SK-N-SH (cell line): Measurements from ENCODE around the gene FBXL5. TPM values are rescaled to one million over a fixed set of nuclear protein-coding genes. Genes with fewer than 3 reads are reported as not detected.

Experiments
- CTCF ChIA-PET: fragments of 300-600, 350-600 bp; formaldehyde crosslinking; extraction: SDS; loops from one replicate; lab custom pipeline; 2021; lab: Yijun Ruan, JAX
- POLR2A ChIA-PET: fragments of 350-600 bp; sonication (Branson Sonifier 250); formaldehyde crosslinking; extraction: SDS; loops from one replicate; lab custom pipeline; 2020; ENCODE audit warnings: antibody characterized with exemption, inconsistent platforms; lab: Yijun Ruan, JAX
- DNase-seq: peaks from one replicate; pipeline ENCODE4 v3.0.0; 2012
- H2AFZ ChIP-seq: fragments of 200-600 bp; sonication (generic); 2 replicates; pipeline ENCODE4 v1.8.1; 2016; ENCODE audit warnings: antibody characterized with exemption, mild to moderate bottlenecking, low read depth
- H3F3A ChIP-seq: fragments of 200-600 bp; sonication (generic); replicated peaks from 2 replicates; pipeline ENCODE3; 2016; ENCODE audit warnings: antibody characterized with exemption, mild to moderate bottlenecking; ENCODE audit not compliant: insufficient read depth
- H3K27ac ChIP-seq, 2 experiments: fragments of 200-500 bp in 1 of 2; fragments of 200-600 bp in 1 of 2; sonication (Bioruptor generic) in 1 of 2; sonication (generic), shearing (Covaris generic) in 1 of 2; 2 replicates each; pipeline versions ENCODE4 v1.5.1 to v1.6.1; 2014 to 2016; ENCODE audit warnings: low read depth in 2 of 2, inconsistent platforms in 1 of 2, low read length in 1 of 2, mild to moderate bottlenecking in 1 of 2, mixed read lengths in 1 of 2
- H3K27me3 ChIP-seq: fragments of 200-600 bp; sonication (generic), shearing (Covaris generic); 2 replicates; pipeline ENCODE4 v1.6.1; 2016; ENCODE audit warnings: mixed run types; ENCODE audit not compliant: insufficient read depth
- H3K36me3 ChIP-seq, 2 experiments: fragments of 200-500 bp in 1 of 2; fragments of 200-600 bp in 1 of 2; sonication (Bioruptor generic) in 1 of 2; sonication (generic) in 1 of 2; replicated peaks in 1 of 2; 2 replicates each; pipeline versions ENCODE3 to v1.5.1; 2014 to 2016; ENCODE audit warnings: low read length in 1 of 2, mild to moderate bottlenecking in 1 of 2; ENCODE audit not compliant: insufficient read depth in 2 of 2, control insufficient read depth in 1 of 2
- H3K4me1 ChIP-seq, 2 experiments: fragments of 200-500 bp in 1 of 2; fragments of 200-600 bp in 1 of 2; sonication (Bioruptor generic) in 1 of 2; sonication (generic), shearing (Covaris generic) in 1 of 2; 2 replicates each; pipeline versions ENCODE4 v1.5.1 to v1.6.1; 2014 to 2016; ENCODE audit warnings: low read depth in 1 of 2, low read length in 1 of 2, mixed run types in 1 of 2; ENCODE audit not compliant: insufficient read depth in 2 of 2, control insufficient read depth in 1 of 2
- H3K4me2 ChIP-seq: fragments of 200-600 bp; sonication (generic), shearing (Covaris generic); 2 replicates; pipeline ENCODE4 v1.6.1; 2017; ENCODE audit warnings: mixed run types
- H3K4me3 ChIP-seq, 2 experiments: fragments of 200-500 bp in 1 of 2; fragments of 200-600 bp in 1 of 2; sonication (Bioruptor generic) in 1 of 2; sonication (generic), shearing (Covaris generic) in 1 of 2; 2 replicates each; pipeline versions ENCODE4 v1.5.1 to v1.8.1; 2014 to 2016; ENCODE audit warnings: low read depth in 2 of 2, inconsistent platforms in 1 of 2, low read length in 1 of 2, mild to moderate bottlenecking in 1 of 2, mixed read lengths in 1 of 2, moderate library complexity in 1 of 2
- H3K79me2 ChIP-seq: fragments of 200-600 bp; sonication (generic); 2 replicates; pipeline ENCODE4 v1.8.1; 2017; ENCODE audit warnings: mild to moderate bottlenecking; ENCODE audit not compliant: insufficient read depth
- H3K9ac ChIP-seq: fragments of 200-600 bp; sonication (generic); 2 replicates; pipeline ENCODE4 v1.6.1; 2017; ENCODE audit warnings: mixed run types
- H3K9me2 ChIP-seq: fragments of 200-600 bp; sonication (generic); 2 replicates; pipeline ENCODE4 v1.6.1; 2017; ENCODE audit warnings: mixed run types
- H3K9me3 ChIP-seq: fragments of 200-600 bp; sonication (generic); 2 replicates; pipeline ENCODE4 v1.6.1; 2017; ENCODE audit warnings: mixed run types, mild to moderate bottlenecking, moderate library complexity
- H4K20me1 ChIP-seq: fragments of 200-600 bp; sonication (generic); 2 replicates; pipeline ENCODE4 v1.6.1; 2017; ENCODE audit warnings: mild to moderate bottlenecking, mixed run types; ENCODE audit not compliant: insufficient read depth
- CHD2 ChIP-seq: fragments of 150-350 bp; IDR thresholded peaks from 2 replicates; pipeline ENCODE4 v1.6.1; 2018; ENCODE audit warnings: low read length; ENCODE audit not compliant: partially characterized antibody
- EZH2phosphoT487 ChIP-seq: fragments of 200-600 bp; sonication (generic); IDR thresholded peaks from 2 replicates; pipeline ENCODE4 v1.6.1; 2017; ENCODE audit warnings: low read depth, mixed run types, mild to moderate bottlenecking, antibody characterized with exemption, moderate library complexity, borderline replicate concordance
- FOSL2 ChIP-seq: IDR thresholded peaks from 2 replicates; pipeline ENCODE4 v1.4.0; 2012; ENCODE audit warnings: low read depth, mild to moderate bottlenecking, moderate library complexity, borderline replicate concordance
- GATA2 ChIP-seq: sonication (generic); formaldehyde crosslinking; IDR thresholded peaks from 2 replicates; pipeline ENCODE4 v1.5.0; 2020; ENCODE audit warnings: mild to moderate bottlenecking, missing genetic modification reagents
- JUND ChIP-seq: IDR thresholded peaks from 2 replicates; pipeline ENCODE4 v1.4.0; 2012
- MXI1 ChIP-seq: IDR thresholded peaks from 2 replicates; pipeline ENCODE4 v1.6.1; 2012; ENCODE audit warnings: mild to moderate bottlenecking, low read depth, low read length, improper control_type of control experiment
- POLR2AphosphoS5 ChIP-seq: IDR thresholded peaks from 2 replicates; pipeline ENCODE4 v1.6.1; 2012; ENCODE audit warnings: low read depth, low read length
- RAD21 ChIP-seq: IDR thresholded peaks from 2 replicates; pipeline ENCODE4 v1.6.1; 2012; ENCODE audit warnings: mild to moderate bottlenecking, low read length
- RXRA ChIP-seq: IDR thresholded peaks from 2 replicates; pipeline ENCODE4 v1.4.0; 2012; ENCODE audit warnings: low read depth, mild to moderate bottlenecking, borderline replicate concordance
- TCF12 ChIP-seq: IDR thresholded peaks from 2 replicates; pipeline ENCODE4 v1.4.0; 2012
- WGBS: methylation state at CpG from one replicate; pipeline ENCODE4 v1.1.6; 2017; ENCODE audit warnings: low lambda C conversion rate; 5-methylcytosine and 5-hydroxymethylcytosine counted together
- polyA plus RNA-seq, 3 experiments: library from polyadenylated mRNA; depleted of rRNA; stranded (reverse); fragments of >200 nt; gene quantifications; 2 replicates each; pipeline ENCODE4 v1.2.3, GENCODE V29; 2012
- TF ChIP-seq, protein P1 (sequence below): IDR thresholded peaks from 2 replicates; pipeline ENCODE4 v1.4.0; 2012; ENCODE audit warnings: low read depth, borderline replicate concordance
- TF ChIP-seq, protein P2 (sequence below): IDR thresholded peaks from 2 replicates; pipeline ENCODE4 v1.6.1; 2012; ENCODE audit warnings: mild to moderate bottlenecking, low read depth, low read length, moderate library complexity
- TF ChIP-seq, protein P3 (sequence below): IDR thresholded peaks from 2 replicates; pipeline ENCODE4 v1.4.0; 2012; ENCODE audit warnings: low read depth
- TF ChIP-seq, protein P4 (sequence below): fragments of 150-350 bp; IDR thresholded peaks from 2 replicates; pipeline ENCODE4 v1.6.1; 2016; ENCODE audit warnings: mild to moderate bottlenecking, low read depth, low read length

The FBXL5 gene
- polyA plus RNA-seq, 1 of the 3 experiments (the other 2 are of a cell fraction) = 13.5 TPM

DNA sequence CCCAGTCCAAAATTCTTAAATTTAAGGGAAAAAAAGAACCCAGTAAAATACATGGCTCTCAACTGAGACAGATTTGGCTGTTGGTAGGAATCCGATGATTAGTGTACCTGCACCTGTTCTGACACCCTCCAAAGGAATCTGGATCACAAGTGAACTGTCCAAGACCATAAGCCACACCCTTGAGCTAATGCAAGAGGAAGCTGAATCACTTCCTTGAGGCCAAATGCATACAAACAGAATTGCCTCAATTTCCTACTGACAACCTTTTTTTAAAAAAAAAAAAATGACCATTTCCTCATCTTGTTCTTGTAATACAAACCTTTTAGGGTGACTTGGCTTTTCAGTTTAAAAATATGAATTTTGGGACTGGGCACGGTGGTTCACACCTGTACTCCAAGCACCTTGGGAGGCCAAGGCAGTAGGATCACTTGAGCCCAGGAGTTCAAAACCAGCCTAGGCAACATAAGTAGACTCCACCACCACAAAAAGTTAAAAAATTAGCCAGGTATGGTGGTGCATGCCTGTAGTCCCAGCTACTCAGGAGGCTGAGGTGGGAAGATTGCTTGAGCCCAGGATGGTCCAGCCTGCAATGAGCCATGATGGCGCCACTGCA is 10.7 kb upstream of the FBXL5 start:
- CTCF ChIA-PET = no interaction called here
- TF ChIP-seq TCF12 (no peak), MXI1 (no peak), GATA2 (no peak), RAD21 (no peak)
- TF ChIP-seq, protein P1, sequence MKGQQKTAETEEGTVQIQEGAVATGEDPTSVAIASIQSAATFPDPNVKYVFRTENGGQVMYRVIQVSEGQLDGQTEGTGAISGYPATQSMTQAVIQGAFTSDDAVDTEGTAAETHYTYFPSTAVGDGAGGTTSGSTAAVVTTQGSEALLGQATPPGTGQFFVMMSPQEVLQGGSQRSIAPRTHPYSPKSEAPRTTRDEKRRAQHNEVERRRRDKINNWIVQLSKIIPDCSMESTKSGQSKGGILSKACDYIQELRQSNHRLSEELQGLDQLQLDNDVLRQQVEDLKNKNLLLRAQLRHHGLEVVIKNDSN = no peak
- TF ChIP-seq, protein P2, sequence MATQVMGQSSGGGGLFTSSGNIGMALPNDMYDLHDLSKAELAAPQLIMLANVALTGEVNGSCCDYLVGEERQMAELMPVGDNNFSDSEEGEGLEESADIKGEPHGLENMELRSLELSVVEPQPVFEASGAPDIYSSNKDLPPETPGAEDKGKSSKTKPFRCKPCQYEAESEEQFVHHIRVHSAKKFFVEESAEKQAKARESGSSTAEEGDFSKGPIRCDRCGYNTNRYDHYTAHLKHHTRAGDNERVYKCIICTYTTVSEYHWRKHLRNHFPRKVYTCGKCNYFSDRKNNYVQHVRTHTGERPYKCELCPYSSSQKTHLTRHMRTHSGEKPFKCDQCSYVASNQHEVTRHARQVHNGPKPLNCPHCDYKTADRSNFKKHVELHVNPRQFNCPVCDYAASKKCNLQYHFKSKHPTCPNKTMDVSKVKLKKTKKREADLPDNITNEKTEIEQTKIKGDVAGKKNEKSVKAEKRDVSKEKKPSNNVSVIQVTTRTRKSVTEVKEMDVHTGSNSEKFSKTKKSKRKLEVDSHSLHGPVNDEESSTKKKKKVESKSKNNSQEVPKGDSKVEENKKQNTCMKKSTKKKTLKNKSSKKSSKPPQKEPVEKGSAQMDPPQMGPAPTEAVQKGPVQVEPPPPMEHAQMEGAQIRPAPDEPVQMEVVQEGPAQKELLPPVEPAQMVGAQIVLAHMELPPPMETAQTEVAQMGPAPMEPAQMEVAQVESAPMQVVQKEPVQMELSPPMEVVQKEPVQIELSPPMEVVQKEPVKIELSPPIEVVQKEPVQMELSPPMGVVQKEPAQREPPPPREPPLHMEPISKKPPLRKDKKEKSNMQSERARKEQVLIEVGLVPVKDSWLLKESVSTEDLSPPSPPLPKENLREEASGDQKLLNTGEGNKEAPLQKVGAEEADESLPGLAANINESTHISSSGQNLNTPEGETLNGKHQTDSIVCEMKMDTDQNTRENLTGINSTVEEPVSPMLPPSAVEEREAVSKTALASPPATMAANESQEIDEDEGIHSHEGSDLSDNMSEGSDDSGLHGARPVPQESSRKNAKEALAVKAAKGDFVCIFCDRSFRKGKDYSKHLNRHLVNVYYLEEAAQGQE = no peak
- H3K4me3 ChIP-seq = no peak overlapping the region
- H3K79me2 ChIP-seq = peaks cover 70% of the 10 kb centered on the region
- WGBS = 95% methylated on average over 3 of the region's 3 CpGs
- no peaks in the 10 kb centered on the region for H4K20me1 ChIP-seq
- H3K27me3 ChIP-seq = no peaks in the 10 kb centered on the region
- no peak overlapping the region for H3K9ac ChIP-seq
- H3F3A ChIP-seq = peaks cover 6% of the 10 kb centered on the region
- peaks cover 5 to 25% of the 10 kb centered on the region in 2 experiments for H3K36me3 ChIP-seq
- no peak for DNase-seq
- POLR2A ChIA-PET = no interaction called here
- no peaks in the 10 kb centered on the region for H3K9me2 ChIP-seq
- no peak overlapping the region for H3K4me2 ChIP-seq
- peaks cover 0 to 19% of the 10 kb centered on the region in 2 experiments; a peak in 2 of 4 replicates for H3K4me1 ChIP-seq
- no peak overlapping the region for H2AFZ ChIP-seq
- H3K27ac ChIP-seq = no peak overlapping the region
- H3K9me3 ChIP-seq = no peaks in the 10 kb centered on the region

DNA sequence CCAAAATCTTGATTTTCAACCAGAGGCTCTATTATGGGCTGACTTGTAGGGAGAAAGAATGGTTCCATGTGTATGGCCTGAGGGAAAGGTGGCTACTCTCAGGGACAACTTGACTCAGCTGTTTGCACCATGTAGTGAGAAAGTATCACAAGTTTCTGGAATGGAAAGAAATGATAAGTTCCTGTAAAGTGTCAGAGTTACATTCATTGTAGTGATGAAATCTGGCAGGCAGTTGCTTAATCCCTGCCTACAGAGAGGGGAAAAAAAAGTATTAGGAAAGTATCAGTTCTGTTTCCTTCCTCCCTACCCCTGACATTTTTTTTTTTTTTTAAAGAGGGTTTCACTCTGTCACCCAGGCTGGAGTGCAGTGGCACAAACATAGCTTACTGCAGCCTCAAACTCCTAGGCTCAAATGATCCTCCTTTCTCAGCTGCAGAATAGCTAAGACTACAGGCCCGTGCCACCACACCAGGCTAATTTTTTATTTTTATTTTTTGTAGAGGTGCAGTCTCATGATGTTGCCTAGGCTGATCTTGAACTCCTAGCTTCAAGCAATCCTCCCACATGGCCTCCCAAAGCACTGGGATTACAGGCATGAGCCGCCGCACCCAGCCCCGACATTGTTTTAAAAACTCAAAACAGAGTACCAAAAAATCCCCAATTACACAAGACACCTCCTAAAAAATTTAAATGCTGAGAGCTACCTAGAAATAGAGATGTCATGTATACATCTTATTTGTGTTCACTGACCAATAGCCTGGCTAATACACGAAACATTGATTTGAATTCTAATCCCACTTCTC is 4.8 kb upstream of the FBXL5 start:
- Histone ChIP-seq H3K79me2 (peaks cover 13% of the 10 kb centered on the region; the same call in 1 of the 2 replicates), H3K9ac (no peak overlapping the region), H3K4me2 (no peak overlapping the region), H4K20me1 (no peaks in the 10 kb centered on the region), H3K9me2 (no peaks in the 10 kb centered on the region), H3F3A (peaks cover 21% of the 10 kb centered on the region), H3K27me3 (no peaks in the 10 kb centered on the region), H3K4me1 (peaks cover 0 to 7% of the 10 kb centered on the region in 2 experiments; a peak in 1 of 4 replicates), H3K27ac (no peak overlapping the region), H3K9me3 (no peaks in the 10 kb centered on the region), H3K4me3 (no peak overlapping the region), H3K36me3 (peaks cover 6 to 7% of the 10 kb centered on the region in 2 experiments), H2AFZ (no peak overlapping the region)
- ChIA-PET CTCF (interaction anchor here (1.3 kb wide), 1 partner anchor 203 kb away, joined by 3 read pairs; no protein-coding TSS in a partner anchor), POLR2A (no interaction called here)
- WGBS = 96% methylated on average over 5 of the region's 5 CpGs
- no peak for DNase-seq
- no peak for TF ChIP-seq JUND
- TF ChIP-seq, protein P3, sequence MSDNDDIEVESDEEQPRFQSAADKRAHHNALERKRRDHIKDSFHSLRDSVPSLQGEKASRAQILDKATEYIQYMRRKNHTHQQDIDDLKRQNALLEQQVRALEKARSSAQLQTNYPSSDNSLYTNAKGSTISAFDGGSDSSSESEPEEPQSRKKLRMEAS = no peak
- TF ChIP-seq, protein P2 = no peak
- no peak for TF ChIP-seq FOSL2
- no peak for TF ChIP-seq RXRA
- TF ChIP-seq, protein P1 = no peak
- TF ChIP-seq TCF12 = no peak
- no peak for TF ChIP-seq CHD2
- no peak for TF ChIP-seq EZH2phosphoT487
- TF ChIP-seq, protein P4, sequence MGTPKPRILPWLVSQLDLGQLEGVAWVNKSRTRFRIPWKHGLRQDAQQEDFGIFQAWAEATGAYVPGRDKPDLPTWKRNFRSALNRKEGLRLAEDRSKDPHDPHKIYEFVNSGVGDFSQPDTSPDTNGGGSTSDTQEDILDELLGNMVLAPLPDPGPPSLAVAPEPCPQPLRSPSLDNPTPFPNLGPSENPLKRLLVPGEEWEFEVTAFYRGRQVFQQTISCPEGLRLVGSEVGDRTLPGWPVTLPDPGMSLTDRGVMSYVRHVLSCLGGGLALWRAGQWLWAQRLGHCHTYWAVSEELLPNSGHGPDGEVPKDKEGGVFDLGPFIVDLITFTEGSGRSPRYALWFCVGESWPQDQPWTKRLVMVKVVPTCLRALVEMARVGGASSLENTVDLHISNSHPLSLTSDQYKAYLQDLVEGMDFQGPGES = no peak
- TF ChIP-seq POLR2AphosphoS5 = no peak
